HCT116 (cell line): ENCODE measurements around the gene ANO10. TPM values are rescaled to one million over a fixed set of nuclear protein-coding genes. Genes with fewer than 3 reads are reported as not detected.

Source experiments
- ATAC-seq: fragments of 200-7000 bp; cut with Tn5 transposase; 2 replicates; pipeline ENCODE4 v1.9.1; 2020; ENCODE audit warnings: mild to moderate bottlenecking, moderate library complexity
- BruUV-seq: library from RNA; stranded (reverse); fragments of 400-500 nt; replicated peaks from 2 replicates; lab custom pipeline; 2021; lab: Mats Ljungman, UMichigan
- CTCF ChIA-PET: fragments of 300-600 bp; sonication (Branson Sonifier 250); formaldehyde crosslinking; loops from one replicate; lab custom pipeline; 2021; ENCODE audit warnings: antibody characterized with exemption; lab: Charles Lee
- POLR2A ChIA-PET: fragments of 300-600, 350-600 bp; sonication (Branson Sonifier 250); formaldehyde crosslinking; loops from one replicate; lab custom pipeline; 2021; ENCODE audit warnings: antibody characterized with exemption; lab: Charles Lee
- RAD21 ChIA-PET, 2 experiments: fragments of 300-600 bp; sonication (Branson Sonifier 250); formaldehyde crosslinking; loops; one replicate each; lab custom pipeline; 2023; ENCODE audit warnings: low total read pairs in 2 of 2; ENCODE audit not compliant: uncharacterized antibody in 2 of 2, unreplicated experiment in 2 of 2, low non-redundant PET in 1 of 2; lab: Charles Lee
- DNase-seq: peaks from one replicate; pipeline ENCODE4 v3.0.0-alpha.2; 2010; ENCODE audit warnings: low read depth, low spot score
- H2AFZ ChIP-seq: fragments of 200-600 bp; shearing (Covaris generic), sonication (generic); 2 replicates; pipeline ENCODE4 v1.6.1; 2017; ENCODE audit warnings: low read depth, mixed run types, mixed read lengths, antibody characterized with exemption, low read length; ENCODE audit not compliant: poor library complexity, severe bottlenecking
- H3K27ac ChIP-seq: 2 replicates; pipeline ENCODE4 v1.5.1; 2012; ENCODE audit warnings: low read depth, low read length
- H3K27me3 ChIP-seq: fragments of 200-600 bp; sonication (generic); 2 replicates; pipeline ENCODE4 v1.6.1; 2016; ENCODE audit warnings: mixed run types, low read length, mixed read lengths; ENCODE audit not compliant: insufficient read depth
- H3K36me3 ChIP-seq, 2 experiments: fragments of 200-500 bp in 1 of 2; fragments of 200-600 bp in 1 of 2; sonication (Bioruptor generic) in 1 of 2; sonication (generic) in 1 of 2; 2 replicates each; pipeline versions ENCODE4 v1.5.1 to v1.6.1; 2014 to 2016; ENCODE audit warnings: low read length in 2 of 2, inconsistent platforms in 1 of 2, mixed read lengths in 1 of 2, mixed run types in 1 of 2; ENCODE audit not compliant: insufficient read depth in 2 of 2, control insufficient read depth in 1 of 2
- H3K4me1 ChIP-seq, 2 experiments: fragments of 200-600 bp in 1 of 2; sonication (generic) in 1 of 2; 2 replicates each; pipeline versions ENCODE4 v1.5.1 to v1.6.1; 2012 to 2017; ENCODE audit warnings: low read length in 2 of 2, inconsistent platforms in 1 of 2, mild to moderate bottlenecking in 1 of 2, mixed read lengths in 1 of 2, mixed run types in 1 of 2, moderate library complexity in 1 of 2; ENCODE audit not compliant: insufficient read depth in 2 of 2, control insufficient read depth in 1 of 2
- H3K4me2 ChIP-seq: fragments of 200-600 bp; sonication (generic); 2 replicates; pipeline ENCODE4 v1.6.1; 2017; ENCODE audit warnings: mixed run types, low read length, mixed read lengths
- H3K4me3 ChIP-seq, 2 experiments: fragments of 200-600 bp in 1 of 2; sonication (generic) in 1 of 2; replicated peaks in 1 of 2; 2 replicates each; pipeline ENCODE4 v1.5.1; 2011 to 2016; ENCODE audit warnings: low read length in 2 of 2, control low read depth in 1 of 2, low read depth in 1 of 2, mild to moderate bottlenecking in 1 of 2, mixed read lengths in 1 of 2, mixed run types in 1 of 2
- H3K79me2 ChIP-seq: fragments of 200-600 bp; sonication (generic); 2 replicates; pipeline ENCODE4 v1.6.1; 2017; ENCODE audit warnings: mild to moderate bottlenecking, mixed run types, low read length, moderate library complexity, mixed read lengths; ENCODE audit not compliant: insufficient read depth
- H3K9ac ChIP-seq: fragments of 200-600 bp; sonication (generic); 2 replicates; pipeline ENCODE4 v1.6.1; 2016; ENCODE audit warnings: low read length, mixed read lengths
- H3K9me2 ChIP-seq: fragments of 200-600 bp; sonication (generic), shearing (Covaris generic); 2 replicates; pipeline ENCODE4 v1.6.1; 2017; ENCODE audit warnings: mixed run types, mild to moderate bottlenecking, moderate library complexity; ENCODE audit not compliant: insufficient read depth
- H3K9me3 ChIP-seq, 2 experiments: fragments of 200-500 bp in 1 of 2; fragments of 200-600 bp in 1 of 2; sonication (Bioruptor generic) in 1 of 2; sonication (generic) in 1 of 2; 2 replicates each; pipeline ENCODE4 v1.6.1; 2014 to 2017; ENCODE audit warnings: low read length in 2 of 2, mixed read lengths in 2 of 2, inconsistent platforms in 1 of 2, low read depth in 1 of 2, mild to moderate bottlenecking in 1 of 2, mixed run types in 1 of 2, moderate library complexity in 1 of 2; ENCODE audit not compliant: control insufficient read depth in 1 of 2, insufficient read depth in 1 of 2
- H4K20me1 ChIP-seq: fragments of 200-600 bp; sonication (generic), shearing (Covaris generic); 2 replicates; pipeline ENCODE4 v1.6.1; 2017; ENCODE audit warnings: mixed run types, mild to moderate bottlenecking, moderate library complexity; ENCODE audit not compliant: insufficient read depth
- CBX3 ChIP-seq: IDR thresholded peaks from 2 replicates; pipeline ENCODE4 v1.6.1; 2012; ENCODE audit warnings: low read depth
- CEBPB ChIP-seq: IDR thresholded peaks from 2 replicates; pipeline ENCODE4 v1.6.1; 2012; ENCODE audit warnings: low read depth
- CTCF ChIP-seq, 3 experiments: fragments of 200-600 bp in 1 of 3; sonication (generic) in 1 of 3; IDR thresholded peaks in 2 of 3; conservative IDR thresholded peaks in 1 of 3; 2 replicates each; pipeline ENCODE4 v1.5.1; 2012 to 2017; ENCODE audit warnings: low read depth in 2 of 3, low read length in 2 of 3, antibody characterized with exemption in 1 of 3, borderline replicate concordance in 1 of 3, control low read depth in 1 of 3, mild to moderate bottlenecking in 1 of 3, mixed read lengths in 1 of 3, mixed run types in 1 of 3, moderate library complexity in 1 of 3; ENCODE audit not compliant: insufficient read depth in 1 of 3
- EGR1 ChIP-seq: IDR thresholded peaks from 2 replicates; pipeline ENCODE4 v1.6.1; 2012; ENCODE audit warnings: low read depth
- ELF1 ChIP-seq: IDR thresholded peaks from 2 replicates; pipeline ENCODE4 v1.6.1; 2012; ENCODE audit warnings: low read depth, borderline replicate concordance
- EZH2 ChIP-seq: fragments of 200-600 bp; sonication (generic); IDR thresholded peaks from 2 replicates; pipeline ENCODE4 v1.6.1; 2017; ENCODE audit warnings: antibody characterized with exemption, mixed run types
- EZH2phosphoT487 ChIP-seq: fragments of 200-600 bp; IDR thresholded peaks from 2 replicates; pipeline ENCODE4 v1.6.1; 2018; ENCODE audit warnings: antibody characterized with exemption, borderline replicate concordance
- FOSL1 ChIP-seq: IDR thresholded peaks from 2 replicates; pipeline ENCODE4 v1.6.1; 2012; ENCODE audit warnings: low read depth
- JUND ChIP-seq: IDR thresholded peaks from 2 replicates; pipeline ENCODE4 v1.6.1; 2012
- MAX ChIP-seq: IDR thresholded peaks from 2 replicates; pipeline ENCODE4 v1.6.1; 2012
- POLR2A ChIP-seq: IDR thresholded peaks from 2 replicates; pipeline ENCODE4 v1.7.0; 2011; ENCODE audit warnings: borderline replicate concordance; ENCODE audit not compliant: insufficient read depth, insufficient read length; ENCODE audit errors: extremely low read depth
- RAD21 ChIP-seq: IDR thresholded peaks from 2 replicates; pipeline ENCODE4 v1.6.1; 2012; ENCODE audit warnings: low read depth, mild to moderate bottlenecking
- REST ChIP-seq: IDR thresholded peaks from 2 replicates; pipeline ENCODE4 v1.6.1; 2012; ENCODE audit warnings: low read depth
- SIN3A ChIP-seq: IDR thresholded peaks from 2 replicates; pipeline ENCODE4 v1.6.1; 2012; ENCODE audit warnings: low read depth
- SP1 ChIP-seq: IDR thresholded peaks from 2 replicates; pipeline ENCODE4 v1.6.1; 2012; ENCODE audit warnings: low read depth
- SRF ChIP-seq: IDR thresholded peaks from 2 replicates; pipeline ENCODE4 v1.6.1; 2012; ENCODE audit warnings: low read depth
- YY1 ChIP-seq: IDR thresholded peaks from 2 replicates; pipeline ENCODE4 v1.6.1; 2011; ENCODE audit warnings: low read length, low read depth, moderate library complexity, mild to moderate bottlenecking; ENCODE audit not compliant: insufficient replicate concordance; ENCODE audit errors: extremely low read depth
- ZNF274 ChIP-seq: fragments of 200-500 bp; sonication (Bioruptor generic); IDR thresholded peaks from 2 replicates; pipeline ENCODE4 v1.6.1; 2014; ENCODE audit warnings: mild to moderate bottlenecking, low read depth, low read length, inconsistent platforms
- intact Hi-C: fragments of 100-400 bp; cut with micrococcal nuclease; formaldehyde crosslinking; loops from 2 replicates; pipeline ENCODE4 v1.10.0; 2022
- total RNA-seq: library from RNA; stranded (reverse); gene quantifications from one replicate; pipeline ENCODE4 v1.2.1, GENCODE V29; 2021; ENCODE audit not compliant: unreplicated experiment

The ANO10 gene
- total RNA-seq, 1 experiment from 2014 or later, result 13.3 TPM

GRCh38 chr3:43330981-43331380 lies 290.8 kb downstream of the ANO10 start:
- POLR2A ChIA-PET, result no interaction called here
- Histone ChIP-seq H4K20me1 (no peaks in the 10 kb centered on the region; the same call in 1 of the 2 replicates), H3K9me2 (no peaks in the 10 kb centered on the region), H2AFZ (no peak overlapping the region), H3K9me3 (peaks cover 0 to 8% of the 10 kb centered on the region in 2 experiments; a peak in 1 of 4 replicates), H3K4me2 (no peak overlapping the region), H3K9ac (no peak overlapping the region), H3K4me1 (no peaks in the 10 kb centered on the region), H3K79me2 (peaks cover 25% of the 10 kb centered on the region), H3K4me3 (no peak overlapping the region)
- ATAC-seq, result no peak
- intact Hi-C loops, result no loop called here
- TF ChIP-seq ELF1, result no peak
- TF ChIP-seq POLR2A, result no peak
- TF ChIP-seq ZNF274, result no peak
- TF ChIP-seq MAX, result no peak
- no peak for TF ChIP-seq EGR1
- TF ChIP-seq EZH2, result no peak
- no peak for TF ChIP-seq CBX3
- no peak for TF ChIP-seq SIN3A
- TF ChIP-seq SP1, result no peak
- TF ChIP-seq RAD21, result no peak
- no peak for TF ChIP-seq SRF
- TF ChIP-seq REST, result no peak
- TF ChIP-seq CEBPB, result no peak
- TF ChIP-seq CTCF (IDR thresholded peaks at IDR 0.05 in 2 of 3, conservative IDR thresholded peaks at IDR 0.05 in 1 of 3; ENCODE audit: borderline replicate concordance in 1 of 3, insufficient read depth in 1 of 3, low read depth in 2 of 3, low read length in 2 of 3), result no peak
- TF ChIP-seq JUND, result no peak
- TF ChIP-seq EZH2phosphoT487, result no peak
- TF ChIP-seq FOSL1, result no peak
- no peak for TF ChIP-seq YY1
- TF ChIP-seq, all 23 proteins: peak for 0
- ChIA-PET RAD21 (no interaction called here), CTCF (no interaction called here)
- Histone ChIP-seq H3K27ac (no peak overlapping the region), H3K36me3 (peaks cover 0 to 11% of the 10 kb centered on the region in 2 experiments; a peak in 1 of 4 replicates), H3K27me3 (no peaks in the 10 kb centered on the region)
- no peak for DNase-seq
- no TSS peak for BruUV-seq
